DMS153 (cell line): ENCODE measurements around the gene CASP2.
"Not testable (repeated sequence)": the region's sequence is repeated elsewhere in the genome, so short reads cannot be mapped to it uniquely, and the experiment has no call there.

Experiments used
- DNase-seq: peaks from one replicate; lab custom pipeline; 2025; lab: John Stamatoyannopoulos, UW

Gene CASP2

GRCh38 chr7:143264196-143264568 is 24.0 kb upstream of the CASP2 start:
- not testable (repeated sequence) for DNase-seq

GRCh38 chr7:143265017-143265693 is 23.0 kb upstream of the CASP2 start:
- no peak for DNase-seq

- DNase-seq: no peak
Observed at GRCh38 chr7:143269251-143269650, 18.9 kb upstream of the CASP2 start.

- no peak for DNase-seq
Observed at GRCh38 chr7:143271240-143271639, 16.9 kb upstream of the CASP2 start.

GRCh38 chr7:143272871-143273270 is 15.3 kb upstream of the CASP2 start:
- no peak for DNase-seq

GRCh38 chr7:143279186-143280098 is 8.7 kb upstream of the CASP2 start:
- no peak for DNase-seq

- no peak for DNase-seq
Observed at GRCh38 chr7:143280160-143280559, 8.0 kb upstream of the CASP2 start.

GRCh38 chr7:143280566-143280965 is 7.6 kb upstream of the CASP2 start:
- DNase-seq: no peak

GRCh38 chr7:143281529-143281928 is 6.6 kb upstream of the CASP2 start:
- no peak for DNase-seq

GRCh38 chr7:143282124-143282523 is 6.0 kb upstream of the CASP2 start:
- DNase-seq: no peak

- no peak for DNase-seq
Observed at GRCh38 chr7:143283381-143283780, 4.8 kb upstream of the CASP2 start.

GRCh38 chr7:143284591-143285469 is 3.3 kb upstream of the CASP2 start, which contains the start of gene TMEM139:
Gene TMEM139, plus strand, starts transcription at chr7:143284958. Its CDS starts 1,000 bp downstream, at chr7:143285958.
- no peak for DNase-seq

GRCh38 chr7:143285470-143285778 is 2.7 kb upstream of the CASP2 start:
- DNase-seq: no peak

GRCh38 chr7:143285806-143286521 is 2.2 kb upstream of the CASP2 start:
- DNase-seq: no peak

GRCh38 chr7:143286522-143286890 is 1.6 kb upstream of the CASP2 start:
- no peak for DNase-seq

- no peak for DNase-seq
Observed at GRCh38 chr7:143287339-143287934, 714 bp upstream of the CASP2 start.

- no peak for DNase-seq
Observed at GRCh38 chr7:143288836-143289235, 685 bp downstream of the CASP2 start.

GRCh38 chr7:143289421-143289820 is 1.3 kb downstream of the CASP2 start:
- no peak for DNase-seq

GRCh38 chr7:143289888-143290287 is 1.7 kb downstream of the CASP2 start:
- not testable (repeated sequence) for DNase-seq

GRCh38 chr7:143290293-143290692 is 2.1 kb downstream of the CASP2 start:
- no peak for DNase-seq

- no peak for DNase-seq
Observed at GRCh38 chr7:143292876-143293275, 4.7 kb downstream of the CASP2 start.
